UCSD-AML1 (cell line): ENCODE data around the gene PDZD2.
"Not testable (repeated sequence)": the region's sequence is repeated elsewhere in the genome, so short reads cannot be mapped to it uniquely, and the experiment has no call there.

Experiments used
- DNase-seq: peaks from one replicate; lab custom pipeline; 2025; ENCODE audit not compliant: unreplicated experiment; lab: John Stamatoyannopoulos, UW

Gene PDZD2

DNA sequence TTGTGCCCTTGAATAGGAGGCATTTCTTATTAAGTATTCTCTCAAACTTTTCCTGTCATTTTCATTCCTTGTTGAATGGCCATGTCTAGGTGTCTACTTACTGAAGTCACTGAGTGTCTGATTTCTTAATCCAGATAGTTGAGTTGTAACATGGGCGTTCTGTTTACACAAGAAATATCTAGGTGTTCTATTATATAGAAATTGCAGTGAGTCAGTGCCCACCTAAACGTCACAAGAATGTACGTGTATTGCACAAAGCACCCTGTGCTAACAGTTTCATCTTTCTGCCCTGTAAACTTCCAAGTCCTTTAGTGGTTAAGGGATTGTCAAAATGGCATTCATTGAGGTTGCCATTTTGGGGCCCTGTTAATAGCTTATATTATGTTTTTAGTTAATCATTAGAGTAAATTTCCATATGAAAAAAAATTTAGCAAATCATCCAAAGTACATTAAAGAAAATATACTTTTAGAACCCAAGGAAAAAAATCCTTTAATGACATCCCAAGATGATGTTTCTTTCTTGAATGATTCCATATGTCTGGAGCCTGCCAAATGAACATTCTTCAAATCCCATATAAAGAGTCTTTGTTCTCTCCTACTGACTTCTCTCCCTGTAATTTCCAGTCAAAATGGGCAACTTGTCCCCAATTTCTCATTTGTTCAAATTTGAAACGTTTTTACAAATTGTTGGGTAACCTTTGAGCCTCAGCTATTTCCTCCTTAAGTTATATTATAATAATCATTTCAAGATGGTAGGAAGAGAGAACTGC lies 421.0 kb downstream of the PDZD2 start:
- no peak for DNase-seq

- DNase-seq: no peak
Measured at GRCh38 chr5:32061236-32061635, 422.3 kb downstream of the PDZD2 start.

GRCh38 chr5:32066448-32066847 lies 427.5 kb downstream of the PDZD2 start:
- no peak for DNase-seq

- DNase-seq: no peak
Measured at GRCh38 chr5:32067774-32068470, 429.0 kb downstream of the PDZD2 start.

- DNase-seq: no peak
Measured at GRCh38 chr5:32068561-32068960, 429.6 kb downstream of the PDZD2 start.

DNA sequence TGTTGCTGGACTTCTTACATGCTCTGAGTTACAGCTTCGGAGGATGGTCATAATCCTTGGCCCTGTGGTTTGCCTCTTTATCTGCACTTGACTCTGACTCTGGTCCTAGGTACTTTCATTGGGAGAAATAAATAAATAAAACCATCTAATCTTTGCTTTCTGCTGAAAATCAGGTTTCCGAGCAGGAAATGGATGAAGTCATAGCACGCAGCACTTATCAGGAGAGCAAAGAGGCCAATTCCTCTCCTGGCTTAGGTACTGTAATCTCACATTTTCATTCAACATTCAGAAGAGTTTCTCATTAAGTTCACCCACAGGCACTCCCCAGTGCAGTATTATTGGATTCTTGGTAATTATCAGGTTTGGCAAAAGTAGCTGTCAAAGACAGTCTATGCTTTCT lies 430.5 kb downstream of the PDZD2 start:
- DNase-seq: no peak

- DNase-seq: no peak
Measured at GRCh38 chr5:32071351-32071944, 432.5 kb downstream of the PDZD2 start.

DNA sequence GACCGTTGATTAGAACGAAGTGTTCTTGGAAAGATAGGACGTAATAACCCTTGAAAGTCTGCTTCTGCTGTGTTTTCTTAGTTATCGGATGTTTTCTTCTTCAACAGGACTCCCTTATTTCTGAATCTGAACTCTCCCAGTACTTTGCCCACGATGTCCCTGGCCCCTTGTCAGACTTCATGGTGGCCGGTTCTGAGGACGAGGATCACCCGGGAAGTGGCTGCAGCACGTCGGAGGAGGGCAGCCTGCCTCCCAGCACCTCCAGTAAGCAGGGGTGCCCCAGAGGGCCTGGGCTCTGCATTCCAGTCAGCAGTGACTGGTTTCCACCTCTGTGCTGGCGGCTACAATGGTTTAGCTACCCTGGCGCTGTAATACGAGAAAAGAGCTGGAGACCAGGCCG lies 433.1 kb downstream of the PDZD2 start:
- DNase-seq: no peak

DNA sequence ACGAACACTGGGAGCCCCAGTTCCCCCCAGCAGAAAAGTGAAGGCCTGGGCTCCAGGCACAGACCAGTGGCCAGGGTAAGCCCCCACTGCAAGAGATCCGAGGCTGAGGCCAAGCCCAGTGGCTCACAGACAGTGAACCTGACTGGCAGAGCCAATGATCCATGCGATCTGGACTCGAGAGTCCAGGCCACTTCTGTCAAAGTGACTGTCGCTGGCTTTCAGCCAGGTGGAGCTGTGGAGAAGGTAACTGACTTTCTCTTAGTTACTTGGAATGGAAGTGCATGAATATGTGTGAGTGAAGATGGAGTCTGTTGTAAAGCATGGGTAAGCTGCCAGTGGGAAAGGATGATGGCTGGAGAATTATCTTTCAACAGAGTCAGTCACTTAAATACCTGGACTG lies 435.5 kb downstream of the PDZD2 start:
- DNase-seq: no peak

GRCh38 chr5:32076699-32077695 lies 438.1 kb downstream of the PDZD2 start:
- no peak for DNase-seq

- not testable (repeated sequence) for DNase-seq
Measured at GRCh38 chr5:32078855-32079254, 439.9 kb downstream of the PDZD2 start.

DNA sequence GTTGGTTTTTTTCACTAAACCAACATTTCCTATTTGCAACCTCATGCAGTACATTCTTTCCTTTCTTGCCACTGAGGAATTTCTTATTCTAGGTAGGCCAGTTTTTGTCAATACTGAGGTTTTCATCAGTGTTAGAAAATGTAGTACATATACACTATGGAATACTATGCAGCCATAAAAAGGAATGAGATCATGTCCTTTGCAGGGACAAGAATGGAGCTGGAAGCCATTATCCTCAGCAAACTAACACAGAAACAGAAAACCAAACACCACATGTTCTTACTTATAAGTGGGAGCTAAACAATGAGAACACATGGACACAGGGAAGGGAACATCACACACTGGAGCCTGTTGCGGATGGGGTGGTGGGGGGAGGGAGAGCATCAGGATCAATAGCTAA lies 441.6 kb downstream of the PDZD2 start:
- not testable (repeated sequence) for DNase-seq

- no peak for DNase-seq
Measured at GRCh38 chr5:32082701-32083100, 443.8 kb downstream of the PDZD2 start.

- DNase-seq: no peak
Measured at GRCh38 chr5:32083981-32084430, 445.1 kb downstream of the PDZD2 start.

DNA sequence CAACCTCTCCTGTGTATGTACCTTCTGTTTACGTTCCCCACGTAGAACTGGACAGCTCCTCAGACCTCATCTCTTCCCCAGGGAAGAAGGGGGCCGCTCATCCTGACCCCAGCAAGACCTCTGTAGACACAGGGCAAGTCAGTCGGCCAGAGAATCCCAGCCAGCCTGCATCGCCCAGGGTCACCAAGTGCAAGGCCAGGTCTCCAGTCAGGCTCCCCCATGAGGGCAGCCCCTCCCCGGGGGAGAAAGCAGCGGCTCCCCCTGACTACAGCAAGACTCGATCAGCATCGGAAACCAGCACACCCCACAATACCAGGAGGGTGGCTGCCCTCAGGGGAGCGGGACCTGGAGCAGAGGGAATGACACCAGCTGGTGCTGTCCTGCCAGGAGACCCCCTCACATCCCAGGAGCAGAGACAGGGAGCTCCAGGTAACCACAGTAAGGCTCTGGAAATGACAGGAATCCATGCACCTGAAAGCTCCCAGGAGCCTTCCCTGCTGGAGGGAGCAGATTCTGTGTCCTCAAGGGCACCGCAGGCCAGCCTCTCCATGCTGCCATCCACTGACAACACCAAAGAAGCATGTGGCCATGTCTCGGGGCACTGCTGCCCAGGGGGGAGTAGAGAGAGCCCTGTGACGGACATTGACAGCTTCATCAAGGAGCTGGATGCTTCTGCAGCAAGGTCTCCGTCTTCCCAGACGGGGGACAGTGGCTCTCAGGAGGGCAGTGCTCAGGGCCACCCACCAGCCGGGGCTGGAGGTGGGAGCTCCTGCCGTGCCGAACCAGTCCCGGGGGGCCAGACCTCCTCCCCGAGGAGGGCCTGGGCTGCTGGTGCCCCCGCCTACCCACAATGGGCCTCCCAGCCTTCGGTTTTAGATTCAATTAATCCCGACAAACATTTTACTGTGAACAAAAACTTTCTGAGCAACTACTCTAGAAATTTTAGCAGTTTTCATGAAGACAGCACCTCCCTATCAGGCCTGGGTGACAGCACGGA lies 448.5 kb downstream of the PDZD2 start:
- no peak for DNase-seq

DNA sequence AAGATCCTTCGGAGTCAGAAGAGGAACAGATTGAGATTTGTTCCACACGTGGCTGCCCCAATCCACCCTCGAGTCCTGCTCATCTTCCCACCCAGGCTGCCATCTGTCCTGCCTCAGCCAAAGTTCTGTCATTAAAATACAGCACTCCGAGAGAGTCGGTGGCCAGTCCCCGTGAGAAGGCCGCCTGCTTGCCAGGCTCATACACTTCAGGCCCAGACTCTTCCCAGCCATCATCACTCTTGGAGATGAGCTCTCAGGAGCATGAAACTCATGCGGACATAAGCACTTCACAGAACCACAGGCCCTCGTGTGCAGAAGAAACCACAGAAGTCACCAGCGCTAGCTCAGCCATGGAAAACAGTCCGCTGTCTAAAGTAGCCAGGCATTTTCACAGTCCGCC lies 449.3 kb downstream of the PDZD2 start:
- DNase-seq: no peak

DNA sequence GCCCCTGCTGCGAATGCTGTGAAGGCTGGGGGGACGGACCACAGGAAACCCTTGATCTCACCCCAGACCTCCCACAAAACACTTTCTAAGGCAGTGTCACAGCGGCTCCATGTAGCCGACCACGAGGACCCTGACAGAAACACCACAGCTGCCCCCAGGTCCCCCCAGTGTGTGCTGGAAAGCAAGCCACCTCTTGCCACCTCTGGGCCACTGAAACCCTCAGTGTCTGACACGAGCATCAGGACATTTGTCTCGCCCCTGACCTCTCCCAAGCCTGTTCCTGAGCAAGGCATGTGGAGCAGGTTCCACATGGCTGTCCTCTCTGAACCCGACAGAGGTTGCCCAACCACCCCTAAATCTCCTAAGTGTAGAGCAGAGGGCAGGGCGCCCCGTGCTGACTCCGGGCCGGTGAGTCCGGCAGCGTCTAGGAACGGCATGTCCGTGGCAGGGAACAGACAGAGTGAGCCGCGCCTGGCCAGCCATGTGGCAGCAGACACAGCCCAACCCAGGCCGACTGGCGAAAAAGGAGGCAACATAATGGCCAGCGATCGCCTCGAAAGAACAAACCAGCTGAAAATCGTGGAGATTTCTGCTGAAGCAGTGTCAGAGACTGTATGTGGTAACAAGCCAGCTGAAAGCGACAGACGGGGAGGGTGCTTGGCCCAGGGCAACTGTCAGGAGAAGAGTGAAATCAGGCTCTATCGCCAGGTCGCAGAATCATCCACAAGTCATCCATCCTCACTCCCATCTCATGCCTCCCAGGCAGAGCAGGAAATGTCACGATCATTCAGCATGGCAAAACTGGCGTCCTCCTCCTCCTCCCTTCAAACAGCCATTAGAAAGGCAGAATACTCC lies 450.4 kb downstream of the PDZD2 start:
- no peak for DNase-seq

- no peak for DNase-seq
Measured at GRCh38 chr5:32090026-32090754, 451.3 kb downstream of the PDZD2 start.
